HCT116 (cell line): ENCODE data around the gene RBM28. TPM values are rescaled to one million over a fixed set of nuclear protein-coding genes. Genes with fewer than 3 reads are reported as not detected.

Source experiments
- ATAC-seq: fragments of 200-7000 bp; cut with Tn5 transposase; 2 replicates; pipeline ENCODE4 v1.9.1; 2020; ENCODE audit warnings: mild to moderate bottlenecking, moderate library complexity
- BruUV-seq: library from RNA; stranded (reverse); fragments of 400-500 nt; replicated peaks from 2 replicates; lab custom pipeline; 2021; lab: Mats Ljungman, UMichigan
- CTCF ChIA-PET: fragments of 300-600 bp; sonication (Branson Sonifier 250); formaldehyde crosslinking; loops from one replicate; lab custom pipeline; 2021; ENCODE audit warnings: antibody characterized with exemption; lab: Charles Lee
- POLR2A ChIA-PET: fragments of 300-600, 350-600 bp; sonication (Branson Sonifier 250); formaldehyde crosslinking; loops from one replicate; lab custom pipeline; 2021; ENCODE audit warnings: antibody characterized with exemption; lab: Charles Lee
- RAD21 ChIA-PET, 2 experiments: fragments of 300-600 bp; sonication (Branson Sonifier 250); formaldehyde crosslinking; loops; one replicate each; lab custom pipeline; 2023; ENCODE audit warnings: low total read pairs in 2 of 2; ENCODE audit not compliant: uncharacterized antibody in 2 of 2, unreplicated experiment in 2 of 2, low non-redundant PET in 1 of 2; lab: Charles Lee
- DNase-seq: peaks from one replicate; pipeline ENCODE4 v3.0.0-alpha.2; 2010; ENCODE audit warnings: low read depth, low spot score
- H2AFZ ChIP-seq: fragments of 200-600 bp; shearing (Covaris generic), sonication (generic); 2 replicates; pipeline ENCODE4 v1.6.1; 2017; ENCODE audit warnings: low read depth, mixed run types, mixed read lengths, antibody characterized with exemption, low read length; ENCODE audit not compliant: poor library complexity, severe bottlenecking
- H3K27ac ChIP-seq: 2 replicates; pipeline ENCODE4 v1.5.1; 2012; ENCODE audit warnings: low read depth, low read length
- H3K27me3 ChIP-seq: fragments of 200-600 bp; sonication (generic); 2 replicates; pipeline ENCODE4 v1.6.1; 2016; ENCODE audit warnings: mixed run types, low read length, mixed read lengths; ENCODE audit not compliant: insufficient read depth
- H3K36me3 ChIP-seq, 2 experiments: fragments of 200-500 bp in 1 of 2; fragments of 200-600 bp in 1 of 2; sonication (Bioruptor generic) in 1 of 2; sonication (generic) in 1 of 2; 2 replicates each; pipeline versions ENCODE4 v1.5.1 to v1.6.1; 2014 to 2016; ENCODE audit warnings: low read length in 2 of 2, inconsistent platforms in 1 of 2, mixed read lengths in 1 of 2, mixed run types in 1 of 2; ENCODE audit not compliant: insufficient read depth in 2 of 2, control insufficient read depth in 1 of 2
- H3K4me1 ChIP-seq, 2 experiments: fragments of 200-600 bp in 1 of 2; sonication (generic) in 1 of 2; 2 replicates each; pipeline versions ENCODE4 v1.5.1 to v1.6.1; 2012 to 2017; ENCODE audit warnings: low read length in 2 of 2, inconsistent platforms in 1 of 2, mild to moderate bottlenecking in 1 of 2, mixed read lengths in 1 of 2, mixed run types in 1 of 2, moderate library complexity in 1 of 2; ENCODE audit not compliant: insufficient read depth in 2 of 2, control insufficient read depth in 1 of 2
- H3K4me2 ChIP-seq: fragments of 200-600 bp; sonication (generic); 2 replicates; pipeline ENCODE4 v1.6.1; 2017; ENCODE audit warnings: mixed run types, low read length, mixed read lengths
- H3K4me3 ChIP-seq, 2 experiments: fragments of 200-600 bp in 1 of 2; sonication (generic) in 1 of 2; replicated peaks in 1 of 2; 2 replicates each; pipeline ENCODE4 v1.5.1; 2011 to 2016; ENCODE audit warnings: low read length in 2 of 2, control low read depth in 1 of 2, low read depth in 1 of 2, mild to moderate bottlenecking in 1 of 2, mixed read lengths in 1 of 2, mixed run types in 1 of 2
- H3K79me2 ChIP-seq: fragments of 200-600 bp; sonication (generic); 2 replicates; pipeline ENCODE4 v1.6.1; 2017; ENCODE audit warnings: mild to moderate bottlenecking, mixed run types, low read length, moderate library complexity, mixed read lengths; ENCODE audit not compliant: insufficient read depth
- H3K9ac ChIP-seq: fragments of 200-600 bp; sonication (generic); 2 replicates; pipeline ENCODE4 v1.6.1; 2016; ENCODE audit warnings: low read length, mixed read lengths
- H3K9me2 ChIP-seq: fragments of 200-600 bp; sonication (generic), shearing (Covaris generic); 2 replicates; pipeline ENCODE4 v1.6.1; 2017; ENCODE audit warnings: mixed run types, mild to moderate bottlenecking, moderate library complexity; ENCODE audit not compliant: insufficient read depth
- H3K9me3 ChIP-seq, 2 experiments: fragments of 200-500 bp in 1 of 2; fragments of 200-600 bp in 1 of 2; sonication (Bioruptor generic) in 1 of 2; sonication (generic) in 1 of 2; 2 replicates each; pipeline ENCODE4 v1.6.1; 2014 to 2017; ENCODE audit warnings: low read length in 2 of 2, mixed read lengths in 2 of 2, inconsistent platforms in 1 of 2, low read depth in 1 of 2, mild to moderate bottlenecking in 1 of 2, mixed run types in 1 of 2, moderate library complexity in 1 of 2; ENCODE audit not compliant: control insufficient read depth in 1 of 2, insufficient read depth in 1 of 2
- H4K20me1 ChIP-seq: fragments of 200-600 bp; sonication (generic), shearing (Covaris generic); 2 replicates; pipeline ENCODE4 v1.6.1; 2017; ENCODE audit warnings: mixed run types, mild to moderate bottlenecking, moderate library complexity; ENCODE audit not compliant: insufficient read depth
- EGR1 ChIP-seq: IDR thresholded peaks from 2 replicates; pipeline ENCODE4 v1.6.1; 2012; ENCODE audit warnings: low read depth
- EZH2 ChIP-seq: fragments of 200-600 bp; sonication (generic); IDR thresholded peaks from 2 replicates; pipeline ENCODE4 v1.6.1; 2017; ENCODE audit warnings: antibody characterized with exemption, mixed run types
- POLR2A ChIP-seq: IDR thresholded peaks from 2 replicates; pipeline ENCODE4 v1.7.0; 2011; ENCODE audit warnings: borderline replicate concordance; ENCODE audit not compliant: insufficient read depth, insufficient read length; ENCODE audit errors: extremely low read depth
- POLR2AphosphoS5 ChIP-seq: IDR thresholded peaks from 2 replicates; pipeline ENCODE4 v1.6.1; 2011; ENCODE audit warnings: mild to moderate bottlenecking, low read depth, low read length, moderate library complexity
- RAD21 ChIP-seq: IDR thresholded peaks from 2 replicates; pipeline ENCODE4 v1.6.1; 2012; ENCODE audit warnings: low read depth, mild to moderate bottlenecking
- SIN3A ChIP-seq: IDR thresholded peaks from 2 replicates; pipeline ENCODE4 v1.6.1; 2012; ENCODE audit warnings: low read depth
- SRF ChIP-seq: IDR thresholded peaks from 2 replicates; pipeline ENCODE4 v1.6.1; 2012; ENCODE audit warnings: low read depth
- ZNF274 ChIP-seq: fragments of 200-500 bp; sonication (Bioruptor generic); IDR thresholded peaks from 2 replicates; pipeline ENCODE4 v1.6.1; 2014; ENCODE audit warnings: mild to moderate bottlenecking, low read depth, low read length, inconsistent platforms
- intact Hi-C: fragments of 100-400 bp; cut with micrococcal nuclease; formaldehyde crosslinking; loops from 2 replicates; pipeline ENCODE4 v1.10.0; 2022
- total RNA-seq: library from RNA; stranded (reverse); gene quantifications from one replicate; pipeline ENCODE4 v1.2.1, GENCODE V29; 2021; ENCODE audit not compliant: unreplicated experiment
- TF ChIP-seq, protein P1 (sequence below): IDR thresholded peaks from 2 replicates; pipeline ENCODE4 v1.6.1; 2012; ENCODE audit warnings: low read depth
- TF ChIP-seq, protein P2 (sequence below), 3 experiments: fragments of 200-600 bp in 1 of 3; sonication (generic) in 1 of 3; IDR thresholded peaks in 2 of 3; conservative IDR thresholded peaks in 1 of 3; 2 replicates each; pipeline ENCODE4 v1.5.1; 2012 to 2017; ENCODE audit warnings: low read depth in 2 of 3, low read length in 2 of 3, antibody characterized with exemption in 1 of 3, borderline replicate concordance in 1 of 3, control low read depth in 1 of 3, mild to moderate bottlenecking in 1 of 3, mixed read lengths in 1 of 3, mixed run types in 1 of 3, moderate library complexity in 1 of 3; ENCODE audit not compliant: insufficient read depth in 1 of 3
- TF ChIP-seq, protein P3 (sequence below): IDR thresholded peaks from 2 replicates; pipeline ENCODE4 v1.6.1; 2011; ENCODE audit warnings: mild to moderate bottlenecking, low read length, moderate library complexity; ENCODE audit not compliant: insufficient replicate concordance; ENCODE audit errors: extremely low read depth

Gene RBM28
- total RNA-seq, 1 experiment from 2014 or later: 66.3 TPM

DNA sequence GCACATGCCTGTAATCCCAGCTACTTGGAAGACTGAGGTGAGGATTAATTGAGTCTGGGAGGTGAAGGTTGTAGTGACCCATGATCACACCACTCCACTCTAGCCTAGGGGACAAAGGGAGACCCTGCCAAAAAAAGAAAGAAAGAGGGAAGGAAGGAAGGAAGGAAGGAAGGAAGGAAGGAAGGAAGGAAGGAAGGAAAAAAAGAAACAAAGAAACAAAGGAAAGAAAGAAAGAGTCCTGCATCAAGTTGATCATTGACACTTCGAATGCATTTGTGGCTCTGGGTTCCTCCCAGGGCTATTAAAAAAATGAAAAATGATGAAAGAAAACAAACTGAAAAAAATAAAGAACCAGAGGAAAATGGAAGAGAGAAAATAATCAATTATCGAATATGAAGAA, 21.7 kb upstream of the RBM28 start (continued):
- TF ChIP-seq, protein P1, sequence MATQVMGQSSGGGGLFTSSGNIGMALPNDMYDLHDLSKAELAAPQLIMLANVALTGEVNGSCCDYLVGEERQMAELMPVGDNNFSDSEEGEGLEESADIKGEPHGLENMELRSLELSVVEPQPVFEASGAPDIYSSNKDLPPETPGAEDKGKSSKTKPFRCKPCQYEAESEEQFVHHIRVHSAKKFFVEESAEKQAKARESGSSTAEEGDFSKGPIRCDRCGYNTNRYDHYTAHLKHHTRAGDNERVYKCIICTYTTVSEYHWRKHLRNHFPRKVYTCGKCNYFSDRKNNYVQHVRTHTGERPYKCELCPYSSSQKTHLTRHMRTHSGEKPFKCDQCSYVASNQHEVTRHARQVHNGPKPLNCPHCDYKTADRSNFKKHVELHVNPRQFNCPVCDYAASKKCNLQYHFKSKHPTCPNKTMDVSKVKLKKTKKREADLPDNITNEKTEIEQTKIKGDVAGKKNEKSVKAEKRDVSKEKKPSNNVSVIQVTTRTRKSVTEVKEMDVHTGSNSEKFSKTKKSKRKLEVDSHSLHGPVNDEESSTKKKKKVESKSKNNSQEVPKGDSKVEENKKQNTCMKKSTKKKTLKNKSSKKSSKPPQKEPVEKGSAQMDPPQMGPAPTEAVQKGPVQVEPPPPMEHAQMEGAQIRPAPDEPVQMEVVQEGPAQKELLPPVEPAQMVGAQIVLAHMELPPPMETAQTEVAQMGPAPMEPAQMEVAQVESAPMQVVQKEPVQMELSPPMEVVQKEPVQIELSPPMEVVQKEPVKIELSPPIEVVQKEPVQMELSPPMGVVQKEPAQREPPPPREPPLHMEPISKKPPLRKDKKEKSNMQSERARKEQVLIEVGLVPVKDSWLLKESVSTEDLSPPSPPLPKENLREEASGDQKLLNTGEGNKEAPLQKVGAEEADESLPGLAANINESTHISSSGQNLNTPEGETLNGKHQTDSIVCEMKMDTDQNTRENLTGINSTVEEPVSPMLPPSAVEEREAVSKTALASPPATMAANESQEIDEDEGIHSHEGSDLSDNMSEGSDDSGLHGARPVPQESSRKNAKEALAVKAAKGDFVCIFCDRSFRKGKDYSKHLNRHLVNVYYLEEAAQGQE: no peak
- no peak for TF ChIP-seq EGR1

DNA sequence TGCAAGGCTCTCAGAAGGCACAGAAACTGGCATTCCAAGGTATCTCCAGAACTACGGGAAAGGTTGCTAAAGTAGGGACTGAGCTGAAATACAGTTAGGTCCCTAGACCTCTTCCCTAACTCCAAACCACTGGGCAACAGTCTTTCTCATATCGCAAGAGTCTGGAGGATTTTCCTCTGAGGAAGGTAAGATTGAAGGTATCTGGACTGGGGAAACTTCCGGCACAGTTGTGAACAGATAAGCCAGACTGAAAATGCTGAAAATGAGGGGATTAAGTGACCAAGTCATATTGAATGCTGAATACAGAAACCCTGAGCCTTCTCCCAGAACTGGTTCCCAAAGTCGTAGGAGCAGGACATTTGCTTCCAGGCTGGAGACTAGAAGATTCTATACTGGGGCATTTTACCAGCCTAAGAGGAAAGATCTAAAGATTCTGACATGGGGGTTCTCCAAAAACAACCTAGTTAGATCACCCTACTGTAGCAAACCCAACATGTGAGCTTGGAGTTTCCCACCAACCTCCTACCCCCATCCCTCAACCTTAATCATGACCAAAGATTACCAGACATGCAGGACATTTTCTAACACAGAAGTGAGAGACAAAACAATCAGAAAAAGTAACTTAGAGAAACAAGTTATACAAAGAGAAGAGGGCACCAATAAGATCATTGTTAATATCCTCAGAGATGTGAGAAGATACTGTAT, 20.6 kb upstream of the RBM28 start:
- RAD21 ChIA-PET: no interaction called here
- CTCF ChIA-PET: no interaction called here
- peaks cover 11% of the 10 kb centered on the region; the same call in 1 of the 2 replicates for H3K27me3 ChIP-seq
- H3K9me3 ChIP-seq: no peaks in the 10 kb centered on the region
- H3K9ac ChIP-seq: no peak overlapping the region
- H4K20me1 ChIP-seq: no peaks in the 10 kb centered on the region
- no peaks in the 10 kb centered on the region for H3K36me3 ChIP-seq
- no peak overlapping the region for H3K4me2 ChIP-seq
- ATAC-seq: no peak
- intact Hi-C loops: no loop called here
- no peaks in the 10 kb centered on the region for H3K9me2 ChIP-seq
- H3K27ac ChIP-seq: no peak overlapping the region
- H3K79me2 ChIP-seq: no peaks in the 10 kb centered on the region
- DNase-seq: no peak
- H3K4me3 ChIP-seq: no peak overlapping the region
- TF ChIP-seq EZH2 (no peak), RAD21 (no peak), SIN3A (no peak), POLR2AphosphoS5 (no peak), ZNF274 (no peak), SRF (no peak), POLR2A (no peak)
- TF ChIP-seq, protein P2, sequence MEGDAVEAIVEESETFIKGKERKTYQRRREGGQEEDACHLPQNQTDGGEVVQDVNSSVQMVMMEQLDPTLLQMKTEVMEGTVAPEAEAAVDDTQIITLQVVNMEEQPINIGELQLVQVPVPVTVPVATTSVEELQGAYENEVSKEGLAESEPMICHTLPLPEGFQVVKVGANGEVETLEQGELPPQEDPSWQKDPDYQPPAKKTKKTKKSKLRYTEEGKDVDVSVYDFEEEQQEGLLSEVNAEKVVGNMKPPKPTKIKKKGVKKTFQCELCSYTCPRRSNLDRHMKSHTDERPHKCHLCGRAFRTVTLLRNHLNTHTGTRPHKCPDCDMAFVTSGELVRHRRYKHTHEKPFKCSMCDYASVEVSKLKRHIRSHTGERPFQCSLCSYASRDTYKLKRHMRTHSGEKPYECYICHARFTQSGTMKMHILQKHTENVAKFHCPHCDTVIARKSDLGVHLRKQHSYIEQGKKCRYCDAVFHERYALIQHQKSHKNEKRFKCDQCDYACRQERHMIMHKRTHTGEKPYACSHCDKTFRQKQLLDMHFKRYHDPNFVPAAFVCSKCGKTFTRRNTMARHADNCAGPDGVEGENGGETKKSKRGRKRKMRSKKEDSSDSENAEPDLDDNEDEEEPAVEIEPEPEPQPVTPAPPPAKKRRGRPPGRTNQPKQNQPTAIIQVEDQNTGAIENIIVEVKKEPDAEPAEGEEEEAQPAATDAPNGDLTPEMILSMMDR (IDR thresholded peaks at IDR 0.05 in 2 of 3, conservative IDR thresholded peaks at IDR 0.05 in 1 of 3; ENCODE audit: borderline replicate concordance in 1 of 3, insufficient read depth in 1 of 3, low read depth in 2 of 3, low read length in 2 of 3): no peak
- TF ChIP-seq, protein P1: no peak
- TF ChIP-seq, protein P3, sequence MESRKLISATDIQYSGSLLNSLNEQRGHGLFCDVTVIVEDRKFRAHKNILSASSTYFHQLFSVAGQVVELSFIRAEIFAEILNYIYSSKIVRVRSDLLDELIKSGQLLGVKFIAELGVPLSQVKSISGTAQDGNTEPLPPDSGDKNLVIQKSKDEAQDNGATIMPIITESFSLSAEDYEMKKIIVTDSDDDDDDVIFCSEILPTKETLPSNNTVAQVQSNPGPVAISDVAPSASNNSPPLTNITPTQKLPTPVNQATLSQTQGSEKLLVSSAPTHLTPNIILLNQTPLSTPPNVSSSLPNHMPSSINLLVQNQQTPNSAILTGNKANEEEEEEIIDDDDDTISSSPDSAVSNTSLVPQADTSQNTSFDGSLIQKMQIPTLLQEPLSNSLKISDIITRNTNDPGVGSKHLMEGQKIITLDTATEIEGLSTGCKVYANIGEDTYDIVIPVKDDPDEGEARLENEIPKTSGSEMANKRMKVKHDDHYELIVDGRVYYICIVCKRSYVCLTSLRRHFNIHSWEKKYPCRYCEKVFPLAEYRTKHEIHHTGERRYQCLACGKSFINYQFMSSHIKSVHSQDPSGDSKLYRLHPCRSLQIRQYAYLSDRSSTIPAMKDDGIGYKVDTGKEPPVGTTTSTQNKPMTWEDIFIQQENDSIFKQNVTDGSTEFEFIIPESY: no peak
- BruUV-seq: no TSS peak
- POLR2A ChIA-PET: no interaction called here
- no peak overlapping the region for H2AFZ ChIP-seq
- peaks cover 6 to 18% of the 10 kb centered on the region in 2 experiments for H3K4me1 ChIP-seq
